OCI-LY7 (cell line): ENCODE results near the gene SCD. TPM values are rescaled to one million over a fixed set of nuclear protein-coding genes. Genes with fewer than 3 reads are reported as not detected.

Experiments used
- BruUV-seq: library from RNA; stranded (reverse); fragments of 400-500 nt; replicated peaks from 2 replicates; lab custom pipeline; 2021; lab: Mats Ljungman, UMichigan
- CTCF ChIA-PET: fragments of 300-600 bp; sonication (Branson Sonifier 250); formaldehyde crosslinking; loops from one replicate; lab custom pipeline; 2022; ENCODE audit warnings: antibody characterized with exemption; ENCODE audit not compliant: unreplicated experiment; lab: Charles Lee
- POLR2A ChIA-PET: fragments of 300-600 bp; sonication (Branson Sonifier 250); formaldehyde crosslinking; loops from one replicate; lab custom pipeline; 2022; ENCODE audit warnings: antibody characterized with exemption; lab: Charles Lee
- DNase-seq: peaks from one replicate; pipeline ENCODE4 v3.0.0-alpha.2; 2015; ENCODE audit warnings: low spot score
- H2AFZ ChIP-seq: fragments of 200-600 bp; sonication (generic), shearing (Covaris generic); 2 replicates; pipeline ENCODE4 v1.6.1; 2014; ENCODE audit warnings: mild to moderate bottlenecking, antibody characterized with exemption, low read length, moderate library complexity
- H3K27ac ChIP-seq: fragments of 200-600 bp; sonication (generic); 2 replicates; pipeline ENCODE4 v1.5.1; 2014; ENCODE audit warnings: mixed run types, low read depth, mild to moderate bottlenecking, moderate library complexity, low read length, inconsistent platforms; ENCODE audit not compliant: poor library complexity, severe bottlenecking
- H3K36me3 ChIP-seq: fragments of 200-600 bp; sonication (generic); 2 replicates; pipeline ENCODE4 v1.6.1; 2014; ENCODE audit warnings: mild to moderate bottlenecking, antibody characterized with exemption, low read length, moderate library complexity, mixed read lengths; ENCODE audit not compliant: insufficient read depth
- H3K4me1 ChIP-seq: fragments of 200-600 bp; sonication (generic); 2 replicates; pipeline ENCODE4 v1.5.1; 2014; ENCODE audit warnings: mild to moderate bottlenecking, low read length; ENCODE audit not compliant: insufficient read depth, poor library complexity, severe bottlenecking
- H3K4me2 ChIP-seq: fragments of 200-600 bp; sonication (generic); 2 replicates; pipeline ENCODE4 v1.6.1; 2014; ENCODE audit warnings: mild to moderate bottlenecking, low read length
- H3K4me3 ChIP-seq: fragments of 200-600 bp; sonication (generic); 2 replicates; pipeline ENCODE4 v1.5.1; 2014; ENCODE audit warnings: mild to moderate bottlenecking, low read depth, low read length; ENCODE audit not compliant: poor library complexity, severe bottlenecking
- H3K79me2 ChIP-seq: fragments of 200-600 bp; sonication (generic); 2 replicates; pipeline ENCODE4 v1.6.1; 2016; ENCODE audit warnings: low read depth, mild to moderate bottlenecking, low read length, moderate library complexity, mixed read lengths; ENCODE audit not compliant: insufficient read depth
- H3K9me2 ChIP-seq: fragments of 200-600 bp; sonication (generic); 2 replicates; pipeline ENCODE4 v1.6.1; 2016; ENCODE audit warnings: mild to moderate bottlenecking, low read length, mixed read lengths; ENCODE audit not compliant: insufficient read depth
- H3K9me3 ChIP-seq: fragments of 200-600 bp; sonication (generic); 2 replicates; pipeline ENCODE4 v1.6.1; 2014; ENCODE audit warnings: mild to moderate bottlenecking, mixed run types, low read length, mixed read lengths
- H4K20me1 ChIP-seq: fragments of 200-600 bp; sonication (generic); 2 replicates; pipeline ENCODE4 v1.6.1; 2014; ENCODE audit warnings: mild to moderate bottlenecking, antibody characterized with exemption, low read length, moderate library complexity, mixed read lengths; ENCODE audit not compliant: insufficient read depth
- CTCF ChIP-seq: fragments of 200-600 bp; sonication (generic); conservative IDR thresholded peaks from 2 replicates; pipeline ENCODE4 v1.5.1; 2014; ENCODE audit warnings: mild to moderate bottlenecking, antibody characterized with exemption, low read length, moderate library complexity, mixed read lengths
- EZH2phosphoT487 ChIP-seq: fragments of 200-600 bp; sonication (generic); IDR thresholded peaks from 2 replicates; pipeline ENCODE4 v1.6.1; 2018; ENCODE audit warnings: low read depth, borderline replicate concordance, mild to moderate bottlenecking, mixed run types, antibody characterized with exemption, low read length, moderate library complexity, mixed read lengths
- intact Hi-C: fragments of 100-400 bp; cut with micrococcal nuclease; formaldehyde crosslinking; loops from one replicate; pipeline ENCODE4 v1.10.0; 2022; ENCODE audit not compliant: unreplicated experiment
- total RNA-seq, 2 experiments: library from RNA; depleted of rRNA in 1 of 2; stranded (reverse); fragments of >200 nt in 1 of 2; shearing (Covaris generic) in 1 of 2; gene quantifications; 2 replicates each; pipeline ENCODE4 v1.2.3, GENCODE V29; 2014 to 2022

The SCD gene
- total RNA-seq, 2 experiments from 2014 or later = 76.8 to 327 TPM

DNA sequence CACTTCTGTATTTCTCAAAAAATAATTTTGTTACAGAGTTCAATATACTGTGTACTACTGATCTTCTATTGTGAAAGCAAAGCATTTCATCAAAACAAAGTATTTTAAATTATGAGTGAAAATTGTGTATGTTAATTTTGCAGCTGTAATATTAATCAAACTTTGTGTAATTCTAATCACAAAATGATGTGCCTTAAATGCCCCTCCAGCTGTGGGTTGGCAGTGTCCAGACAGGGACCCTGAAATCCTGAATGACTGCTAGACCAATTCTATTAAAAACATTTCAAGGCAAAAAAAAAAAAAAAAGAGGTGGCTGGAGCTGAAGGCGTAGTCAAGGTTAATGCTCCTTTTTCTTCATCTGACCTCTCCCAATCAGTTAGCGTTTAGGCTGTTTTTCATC lies 36.2 kb downstream of the SCD start:
- no peaks in the 10 kb centered on the region for H4K20me1 ChIP-seq
- H3K9me2 ChIP-seq = no peaks in the 10 kb centered on the region
- no peak overlapping the region for H3K27ac ChIP-seq
- no peak overlapping the region for H3K4me3 ChIP-seq
- H3K9me3 ChIP-seq = no peaks in the 10 kb centered on the region
- no TSS peak for BruUV-seq
- no peaks in the 10 kb centered on the region for H3K79me2 ChIP-seq
- intact Hi-C loops = no loop called here
- H3K36me3 ChIP-seq = peaks cover 11% of the 10 kb centered on the region; the same call in 1 of the 2 replicates
- ChIA-PET POLR2A (interaction anchor here (0.7 kb wide), 1 partner anchor 159 kb away, joined by 3 read pairs; no protein-coding TSS in a partner anchor), CTCF (no interaction called here)
- peaks cover 8% of the 10 kb centered on the region for H3K4me1 ChIP-seq
- TF ChIP-seq EZH2phosphoT487 (no peak), CTCF (no peak)
- DNase-seq = no peak
- H3K4me2 ChIP-seq = no peak overlapping the region
- H2AFZ ChIP-seq = no peak overlapping the region

- no peak for DNase-seq
- intact Hi-C loops = no loop called here
- H3K27ac ChIP-seq = no peak overlapping the region
- H3K9me2 ChIP-seq = no peaks in the 10 kb centered on the region
- H4K20me1 ChIP-seq = no peaks in the 10 kb centered on the region
- no TSS peak for BruUV-seq
- H2AFZ ChIP-seq = no peak overlapping the region
- TF ChIP-seq CTCF (no peak), EZH2phosphoT487 (no peak)
- no peaks in the 10 kb centered on the region for H3K4me1 ChIP-seq
- POLR2A ChIA-PET = interaction anchor here (0.6 kb wide), 2 partner anchors 65 to 530 kb away, joined by 3 to 4 read pairs; no protein-coding TSS in a partner anchor
- H3K36me3 ChIP-seq = no peaks in the 10 kb centered on the region
- no peaks in the 10 kb centered on the region for H3K9me3 ChIP-seq
- H3K79me2 ChIP-seq = no peaks in the 10 kb centered on the region
- H3K4me2 ChIP-seq = no peak overlapping the region
- H3K4me3 ChIP-seq = no peak overlapping the region
- CTCF ChIA-PET = no interaction called here
These were observed 44.4 kb downstream of the SCD start for GRCh38 chr10:100391163-100392002.

DNA sequence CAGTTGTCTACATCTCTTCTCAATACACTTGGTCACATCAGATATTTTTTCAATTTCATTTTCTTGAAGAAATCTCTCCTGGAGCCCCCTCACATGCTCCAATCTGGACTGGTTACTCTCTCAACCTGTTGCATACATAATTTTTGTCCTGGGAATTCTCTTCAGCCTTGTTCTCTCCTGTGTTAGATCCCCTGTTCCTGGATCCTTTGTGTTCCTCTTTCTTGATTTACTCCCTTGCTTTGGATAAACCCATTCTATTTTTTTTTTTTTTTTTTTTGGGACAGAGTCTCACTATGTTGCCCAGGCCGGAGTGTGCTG lies 45.6 kb downstream of the SCD start:
- POLR2A ChIA-PET = no interaction called here
- intact Hi-C loops = no loop called here
- BruUV-seq = no TSS peak
- no peaks in the 10 kb centered on the region for H3K4me1 ChIP-seq
- H3K9me3 ChIP-seq = no peaks in the 10 kb centered on the region
- H3K36me3 ChIP-seq = no peaks in the 10 kb centered on the region
- no peak overlapping the region for H2AFZ ChIP-seq
- H3K4me3 ChIP-seq = no peak overlapping the region
- DNase-seq = no peak
- CTCF ChIA-PET = no interaction called here
- no peaks in the 10 kb centered on the region for H3K79me2 ChIP-seq
- TF ChIP-seq CTCF (no peak), EZH2phosphoT487 (no peak)
- no peak overlapping the region for H3K4me2 ChIP-seq
- no peaks in the 10 kb centered on the region for H3K9me2 ChIP-seq
- no peak overlapping the region for H3K27ac ChIP-seq
- H4K20me1 ChIP-seq = no peaks in the 10 kb centered on the region
